HG02938 (cell line): ENCODE measurements around the gene BMI1.
"Not testable (repeated sequence)": the region's sequence is repeated elsewhere in the genome, so short reads cannot be mapped to it uniquely, and the experiment has no call there.

ENCODE experiments used
- ATAC-seq: cut with Tn5 transposase; IDR thresholded peaks from one replicate; pipeline ENCODE4 v1.9.1; 2021; ENCODE audit warnings: mild to moderate bottlenecking, moderate library complexity; ENCODE audit not compliant: unreplicated experiment

BMI1 gene

GRCh38 chr10:22320591-22321155 is at the start of gene BMI1:
Gene BMI1, plus strand, starts transcription at chr10:22321099. Its CDS starts 5,351 bp downstream, at chr10:22326450.
- ATAC-seq, result no peak

- ATAC-seq, result no peak
Measured at GRCh38 chr10:22271786-22272185, 49.1 kb upstream of the BMI1 start.

- no peak for ATAC-seq
Measured at GRCh38 chr10:22278441-22278782, 42.5 kb upstream of the BMI1 start.

GRCh38 chr10:22280078-22280477 is 40.8 kb upstream of the BMI1 start:
- ATAC-seq, result no peak

GRCh38 chr10:22285130-22285529 is 35.8 kb upstream of the BMI1 start:
- ATAC-seq, result no peak

GRCh38 chr10:22293747-22294404 is 27.0 kb upstream of the BMI1 start:
- ATAC-seq, result no peak

- ATAC-seq, result no peak
Measured at GRCh38 chr10:22294694-22295093, 26.2 kb upstream of the BMI1 start.

- ATAC-seq, result no peak
Measured at GRCh38 chr10:22301193-22301592, 19.7 kb upstream of the BMI1 start.

GRCh38 chr10:22303461-22303860 is 17.4 kb upstream of the BMI1 start:
- no peak for ATAC-seq

- ATAC-seq, result no peak
Measured at GRCh38 chr10:22305721-22306120, 15.2 kb upstream of the BMI1 start.

GRCh38 chr10:22308390-22308789 is 12.5 kb upstream of the BMI1 start:
- ATAC-seq, result peak; percentile 99

GRCh38 chr10:22309180-22310000 is 11.5 kb upstream of the BMI1 start:
- no peak for ATAC-seq

GRCh38 chr10:22310012-22310411 is 10.9 kb upstream of the BMI1 start:
- ATAC-seq, result not testable (repeated sequence)

- no peak for ATAC-seq
Measured at GRCh38 chr10:22310928-22311327, 10.0 kb upstream of the BMI1 start.

GRCh38 chr10:22314852-22315251 is 6.0 kb upstream of the BMI1 start:
- ATAC-seq, result no peak

GRCh38 chr10:22315455-22316285 is 5.2 kb upstream of the BMI1 start:
- ATAC-seq, result peak; percentile 20

- ATAC-seq, result peak; percentile 49
Measured at GRCh38 chr10:22316286-22317075, 4.4 kb upstream of the BMI1 start, which contains the start of gene COMMD3. Gene COMMD3, plus strand, starts transcription at chr10:22316388. Its CDS starts 30 bp downstream, at chr10:22316418.

GRCh38 chr10:22317076-22317370 is 3.9 kb upstream of the BMI1 start:
- peak; percentile 31 for ATAC-seq

GRCh38 chr10:22317771-22318565 is 2.9 kb upstream of the BMI1 start:
- ATAC-seq, result no peak

GRCh38 chr10:22318772-22319171 is 2.1 kb upstream of the BMI1 start:
- ATAC-seq, result no peak
